ENCODE measurements around the gene GSDMA.
"Not testable (repeated sequence)": the region's sequence is repeated elsewhere in the genome, so short reads cannot be mapped to it uniquely, and the experiment has no call there.

GSDMA gene

DNA sequence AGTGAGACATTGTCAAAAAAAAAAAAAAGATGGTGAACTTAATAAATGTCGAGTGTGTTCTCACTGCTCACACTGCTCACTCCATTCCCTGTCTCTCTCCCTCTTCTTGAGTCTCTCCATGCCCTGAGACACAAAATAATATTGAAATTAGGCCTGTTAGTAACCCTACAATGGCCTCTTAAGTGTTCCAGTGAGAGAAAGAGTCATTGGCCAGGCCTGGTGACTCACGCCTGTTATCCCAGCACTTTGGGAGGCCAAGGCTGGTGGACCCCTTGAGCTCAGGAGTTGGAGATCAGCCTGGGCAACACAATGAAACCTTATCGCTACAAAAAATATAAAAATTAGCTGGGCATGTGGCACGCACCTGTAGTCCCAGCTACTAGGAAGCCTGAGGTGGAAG lies 36.3 kb downstream of the GSDMA start:
- DNase-seq = no peak

DNA sequence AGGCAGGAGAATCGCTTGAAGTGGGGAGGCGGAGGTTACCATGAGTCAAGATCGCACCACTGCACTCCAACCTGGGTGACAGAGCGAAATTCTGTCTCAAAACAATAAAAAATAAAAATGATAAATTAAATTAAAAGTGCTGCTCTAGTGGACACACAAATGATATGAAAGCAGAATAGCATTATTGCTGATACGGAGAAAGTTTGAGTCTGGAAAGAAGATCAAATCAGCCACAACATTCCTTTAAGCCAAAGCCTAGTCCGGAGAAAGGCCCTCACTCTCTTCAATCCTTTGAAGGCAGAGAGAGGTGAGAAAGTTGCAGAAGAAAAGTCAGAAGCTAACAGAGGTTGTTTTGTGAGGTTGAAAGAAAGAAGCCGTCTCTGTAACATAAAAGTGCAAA lies 37.4 kb downstream of the GSDMA start:
- DNase-seq = no peak

DNA sequence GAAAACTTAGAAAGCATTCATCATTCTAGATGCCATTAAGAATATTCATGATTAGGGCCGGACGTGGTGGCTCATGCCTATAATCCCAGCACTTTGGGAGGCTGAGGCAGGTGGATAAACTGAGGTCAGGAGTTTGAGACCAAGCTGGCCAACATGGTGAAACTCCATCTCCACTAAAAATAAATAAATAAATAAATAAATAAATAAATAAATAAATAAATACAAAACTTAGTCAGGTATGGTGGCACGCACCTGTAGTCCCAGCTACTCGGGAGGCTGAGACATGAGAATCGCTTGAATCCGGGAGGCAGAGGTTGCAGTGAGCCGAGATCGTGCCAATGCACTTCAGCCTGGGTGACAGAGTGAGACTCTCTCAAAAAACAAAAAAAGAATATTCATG lies 38.5 kb downstream of the GSDMA start:
- not testable (repeated sequence) for DNase-seq

DNA sequence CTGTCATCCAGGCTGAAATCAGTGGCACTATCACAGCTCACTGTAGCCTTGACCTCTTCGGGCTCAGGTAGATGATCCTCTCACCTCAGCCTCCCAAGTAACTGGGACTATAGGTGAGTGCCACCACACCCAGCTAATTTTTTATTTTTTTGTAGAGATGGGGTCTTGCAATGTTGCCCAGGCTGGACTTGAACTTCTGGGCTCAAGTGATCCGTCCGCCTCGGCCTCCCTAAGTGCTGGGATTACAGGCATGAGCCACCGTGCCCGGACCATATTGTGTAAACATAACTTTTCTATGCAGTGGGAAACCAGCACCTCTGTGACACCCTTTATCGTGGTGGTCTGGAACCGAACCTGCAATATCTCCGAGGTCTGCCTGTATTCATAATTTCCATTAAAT lies 41.3 kb downstream of the GSDMA start:
- DNase-seq = no peak

DNA sequence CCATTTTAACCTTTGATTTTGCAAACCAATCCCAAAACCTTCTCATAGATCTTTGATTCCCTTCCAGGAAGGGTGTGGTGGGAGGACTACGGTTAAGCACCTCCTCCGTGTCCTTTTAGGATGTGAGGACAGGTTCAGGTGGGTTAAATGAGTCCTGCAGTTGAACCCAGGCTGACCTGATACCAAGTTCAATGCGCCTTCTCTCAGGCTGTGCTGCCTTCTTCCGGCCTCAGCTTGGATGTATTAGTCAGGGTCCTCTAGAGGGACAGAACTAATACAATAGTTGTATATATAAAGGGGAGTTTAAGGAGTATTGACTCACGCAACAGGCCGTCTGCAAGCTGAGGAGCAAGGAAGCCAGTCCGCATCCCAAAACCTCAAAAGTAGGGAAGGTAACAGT lies 41.9 kb downstream of the GSDMA start:
- DNase-seq = no peak

DNA sequence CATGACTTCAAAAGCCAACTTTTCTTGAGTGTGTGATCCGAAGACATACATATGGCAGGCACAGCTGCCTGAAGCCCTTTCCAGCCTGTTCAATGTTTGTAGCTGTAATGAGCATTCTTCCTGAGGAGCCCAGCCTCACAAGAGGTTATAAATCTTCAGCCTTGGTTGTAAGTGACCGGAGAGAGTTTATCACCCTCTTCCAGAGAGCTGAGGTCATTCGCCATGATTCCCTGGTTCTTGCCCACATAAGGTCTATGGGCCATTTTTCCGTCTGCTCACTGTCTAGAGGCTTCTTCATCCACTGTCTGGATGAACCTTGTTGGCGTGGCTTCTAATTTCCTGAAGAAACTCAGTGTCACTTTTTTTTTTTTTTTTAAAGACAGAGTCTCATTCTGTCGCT lies 42.7 kb downstream of the GSDMA start:
- no peak for DNase-seq

DNA sequence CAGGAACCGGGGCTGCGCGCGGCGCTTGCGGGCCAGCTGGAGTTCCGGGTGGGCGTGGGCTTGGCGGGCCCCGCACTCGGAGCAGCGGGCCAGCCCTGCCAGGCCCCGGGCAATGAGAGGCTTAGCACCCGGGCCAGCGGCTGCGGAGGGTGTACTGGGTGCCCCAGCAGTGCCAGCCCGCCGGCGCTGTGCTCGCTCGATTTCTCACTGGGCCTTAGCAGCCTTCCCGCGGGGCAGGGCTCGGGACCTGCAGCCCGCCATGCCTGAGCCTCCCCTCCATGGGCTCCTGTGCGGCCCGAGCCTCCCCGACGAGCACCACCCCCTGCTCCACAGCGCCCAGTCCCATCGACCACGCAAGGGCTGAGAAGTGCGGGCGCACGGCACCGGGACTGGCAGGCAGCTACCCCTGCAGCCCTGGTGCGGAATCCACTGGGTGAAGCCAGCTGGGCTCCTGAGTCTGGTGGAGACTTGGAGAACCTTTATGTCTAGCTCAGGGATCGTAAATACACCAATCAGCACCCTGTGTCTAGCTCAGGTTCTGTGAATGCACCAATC lies 48.2 kb downstream of the GSDMA start:
- not testable (repeated sequence) for DNase-seq

DNA sequence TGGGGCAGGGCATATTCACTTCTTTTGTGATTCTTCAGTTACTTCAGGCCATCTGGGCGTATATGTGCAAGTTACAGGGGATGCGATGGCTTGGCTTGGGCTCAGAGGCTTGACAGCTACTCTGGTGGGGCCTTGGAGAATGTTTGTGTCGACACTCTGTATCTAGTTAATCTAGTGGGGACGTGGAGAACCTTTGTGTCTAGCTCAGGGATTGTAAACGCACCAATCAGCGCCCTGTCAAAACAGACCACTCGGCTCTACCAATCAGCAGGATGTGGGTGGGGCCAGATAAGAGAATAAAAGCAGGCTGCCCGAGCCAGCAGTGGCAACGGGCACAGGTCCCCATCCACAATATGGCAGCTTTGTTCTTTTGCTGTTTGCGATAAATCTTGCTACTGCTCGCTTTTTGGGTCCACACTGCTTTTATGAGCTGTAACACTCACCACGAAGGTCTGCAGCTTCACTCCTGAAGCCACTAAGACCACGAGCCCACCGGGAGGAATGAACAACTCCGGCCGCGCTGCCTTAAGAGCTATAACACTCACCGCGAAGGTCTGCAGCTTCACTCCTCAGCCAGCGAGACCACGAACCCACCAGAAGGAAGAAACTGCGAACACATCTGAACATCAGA lies 49.3 kb downstream of the GSDMA start:
- not testable (repeated sequence) for DNase-seq

DNA sequence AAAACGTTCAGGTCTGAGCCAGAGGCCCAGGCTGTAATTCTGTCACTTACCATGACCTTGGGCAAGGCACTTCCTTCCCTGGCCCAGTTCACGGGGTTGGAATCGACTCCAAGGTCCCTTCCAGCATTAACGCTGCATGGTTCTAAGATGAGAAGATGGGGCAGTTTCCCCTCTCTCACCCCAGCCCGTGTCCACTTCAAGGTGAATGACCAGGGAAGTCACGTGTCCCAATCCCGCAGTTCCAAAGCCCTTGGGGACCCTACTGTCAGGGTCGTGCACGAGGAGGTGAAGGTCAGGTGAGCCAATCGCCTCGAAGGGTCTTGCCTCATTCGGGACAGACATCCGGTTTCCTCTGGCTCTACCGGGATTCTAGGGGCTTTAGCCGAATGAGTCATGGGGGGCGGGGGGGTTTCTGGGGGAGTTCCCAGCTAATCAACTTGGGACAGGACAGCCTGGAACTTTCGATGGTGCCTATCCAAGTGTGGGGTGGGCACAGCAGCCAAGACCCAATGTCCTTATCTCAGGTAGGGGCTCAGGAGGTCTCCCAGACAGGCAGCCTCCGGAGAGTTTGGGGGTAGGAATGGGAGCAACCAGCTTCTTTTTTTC lies 51.7 kb downstream of the GSDMA start:
- no peak for DNase-seq

DNA sequence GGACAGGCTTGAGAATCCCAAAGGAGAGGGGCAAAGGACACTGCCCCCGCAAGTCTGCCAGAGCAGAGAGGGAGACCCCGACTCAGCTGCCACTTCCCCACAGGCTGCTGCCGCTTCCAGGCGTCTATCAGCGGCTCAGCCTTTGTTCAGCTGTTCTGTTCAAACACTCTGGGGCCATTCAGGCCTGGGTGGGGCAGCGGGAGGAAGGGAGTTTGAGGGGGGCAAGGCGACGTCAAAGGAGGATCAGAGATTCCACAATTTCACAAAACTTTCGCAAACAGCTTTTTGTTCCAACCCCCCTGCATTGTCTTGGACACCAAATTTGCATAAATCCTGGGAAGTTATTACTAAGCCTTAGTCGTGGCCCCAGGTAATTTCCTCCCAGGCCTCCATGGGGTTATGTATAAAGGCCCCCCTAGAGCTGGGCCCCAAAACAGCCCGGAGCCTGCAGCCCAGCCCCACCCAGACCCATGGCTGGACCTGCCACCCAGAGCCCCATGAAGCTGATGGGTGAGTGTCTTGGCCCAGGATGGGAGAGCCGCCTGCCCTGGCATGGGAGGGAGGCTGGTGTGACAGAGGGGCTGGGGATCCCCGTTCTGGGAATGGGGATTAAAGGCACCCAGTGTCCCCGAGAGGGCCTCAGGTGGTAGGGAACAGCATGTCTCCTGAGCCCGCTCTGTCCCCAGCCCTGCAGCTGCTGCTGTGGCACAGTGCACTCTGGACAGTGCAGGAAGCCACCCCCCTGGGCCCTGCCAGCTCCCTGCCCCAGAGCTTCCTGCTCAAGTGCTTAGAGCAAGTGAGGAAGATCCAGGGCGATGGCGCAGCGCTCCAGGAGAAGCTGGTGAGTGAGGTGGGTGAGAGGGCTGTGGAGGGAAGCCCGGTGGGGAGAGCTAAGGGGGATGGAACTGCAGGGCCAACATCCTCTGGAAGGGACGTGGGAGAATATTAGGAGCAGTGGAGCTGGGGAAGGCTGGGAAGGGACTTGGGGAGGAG lies 52.5 kb downstream of the GSDMA start, which contains the start of gene CSF3:
TSS of gene CSF3 (plus strand) at position 436 of the 993 bp plus-strand sequence. CDS start at position 471, 35 bp downstream.
- DNase-seq = no peak

DNA sequence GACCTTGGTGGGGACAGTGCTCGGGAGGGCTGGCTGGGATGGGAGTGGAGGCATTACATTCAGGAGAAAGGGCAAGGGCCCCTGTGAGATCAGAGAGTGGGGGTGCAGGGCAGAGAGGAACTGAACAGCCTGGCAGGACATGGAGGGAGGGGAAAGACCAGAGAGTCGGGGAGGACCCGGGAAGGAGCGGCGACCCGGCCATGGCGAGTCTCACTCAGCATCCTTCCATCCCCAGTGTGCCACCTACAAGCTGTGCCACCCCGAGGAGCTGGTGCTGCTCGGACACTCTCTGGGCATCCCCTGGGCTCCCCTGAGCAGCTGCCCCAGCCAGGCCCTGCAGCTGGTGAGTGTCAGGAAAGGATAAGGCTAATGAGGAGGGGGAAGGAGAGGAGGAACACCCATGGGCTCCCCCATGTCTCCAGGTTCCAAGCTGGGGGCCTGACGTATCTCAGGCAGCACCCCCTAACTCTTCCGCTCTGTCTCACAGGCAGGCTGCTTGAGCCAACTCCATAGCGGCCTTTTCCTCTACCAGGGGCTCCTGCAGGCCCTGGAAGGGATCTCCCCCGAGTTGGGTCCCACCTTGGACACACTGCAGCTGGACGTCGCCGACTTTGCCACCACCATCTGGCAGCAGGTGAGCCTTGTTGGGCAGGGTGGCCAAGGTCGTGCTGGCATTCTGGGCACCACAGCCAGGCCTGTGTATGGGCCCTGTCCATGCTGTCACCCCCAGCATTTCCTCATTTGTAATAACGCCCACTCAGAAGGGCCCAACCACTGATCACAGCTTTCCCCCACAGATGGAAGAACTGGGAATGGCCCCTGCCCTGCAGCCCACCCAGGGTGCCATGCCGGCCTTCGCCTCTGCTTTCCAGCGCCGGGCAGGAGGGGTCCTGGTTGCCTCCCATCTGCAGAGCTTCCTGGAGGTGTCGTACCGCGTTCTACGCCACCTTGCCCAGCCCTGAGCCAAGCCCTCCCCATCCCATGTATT lies 53.5 kb downstream of the GSDMA start:
- DNase-seq = no peak

DNA sequence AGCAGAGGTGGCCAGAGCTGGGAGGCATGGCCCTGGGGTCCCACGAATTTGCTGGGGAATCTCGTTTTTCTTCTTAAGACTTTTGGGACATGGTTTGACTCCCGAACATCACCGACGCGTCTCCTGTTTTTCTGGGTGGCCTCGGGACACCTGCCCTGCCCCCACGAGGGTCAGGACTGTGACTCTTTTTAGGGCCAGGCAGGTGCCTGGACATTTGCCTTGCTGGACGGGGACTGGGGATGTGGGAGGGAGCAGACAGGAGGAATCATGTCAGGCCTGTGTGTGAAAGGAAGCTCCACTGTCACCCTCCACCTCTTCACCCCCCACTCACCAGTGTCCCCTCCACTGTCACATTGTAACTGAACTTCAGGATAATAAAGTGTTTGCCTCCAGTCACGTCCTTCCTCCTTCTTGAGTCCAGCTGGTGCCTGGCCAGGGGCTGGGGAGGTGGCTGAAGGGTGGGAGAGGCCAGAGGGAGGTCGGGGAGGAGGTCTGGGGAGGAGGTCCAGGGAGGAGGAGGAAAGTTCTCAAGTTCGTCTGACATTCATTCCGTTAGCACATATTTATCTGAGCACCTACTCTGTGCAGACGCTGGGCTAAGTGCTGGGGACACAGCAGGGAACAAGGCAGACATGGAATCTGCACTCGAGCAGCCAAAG lies 54.7 kb downstream of the GSDMA start:
- DNase-seq = no peak

DNA sequence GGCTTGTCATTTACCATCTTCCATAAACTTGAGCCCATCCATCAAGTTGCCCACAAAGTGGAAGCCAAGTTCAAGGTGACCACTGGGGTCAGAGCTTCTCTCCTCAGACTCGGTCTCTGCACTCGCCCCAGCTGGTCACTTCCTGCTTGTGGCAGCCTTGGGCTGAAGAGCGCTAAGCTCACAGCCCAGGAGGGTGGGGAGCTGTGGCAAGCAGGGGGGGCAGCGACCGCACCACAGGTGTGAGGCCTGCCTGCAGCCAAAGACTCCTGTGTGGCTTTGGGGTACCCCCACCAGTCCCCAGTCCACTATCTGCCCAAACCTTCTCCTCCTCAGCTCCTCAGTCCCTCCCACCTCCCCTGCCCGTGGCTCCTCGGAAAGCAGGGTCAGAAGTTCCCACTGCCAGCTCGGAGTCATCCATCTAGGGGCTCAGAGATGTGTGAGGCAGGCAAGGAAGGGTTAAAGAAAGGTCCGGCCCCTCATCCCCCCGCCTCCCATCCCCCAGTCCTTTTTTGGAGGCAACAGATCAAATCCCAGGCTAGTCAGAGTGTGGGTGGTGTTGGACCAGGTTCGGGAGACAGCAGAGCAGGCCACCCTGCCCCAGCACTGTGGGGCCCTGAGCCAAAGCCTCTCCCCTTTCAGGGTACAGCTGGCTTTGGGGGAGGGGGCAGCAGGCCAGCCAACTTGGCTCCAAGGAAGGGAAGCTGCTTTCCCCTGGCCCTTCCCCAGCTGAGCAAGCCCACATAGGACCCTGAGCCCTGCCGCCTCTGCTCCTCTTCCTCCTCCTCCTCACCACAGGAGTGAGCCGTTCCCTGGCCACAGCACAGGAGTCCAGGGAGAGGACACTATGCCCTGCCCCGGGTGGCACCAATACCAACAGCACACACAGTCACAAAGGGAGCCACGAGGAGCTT lies 55.7 kb downstream of the GSDMA start:
- DNase-seq = peak in 1 of 2 experiments; percentile 44

DNA sequence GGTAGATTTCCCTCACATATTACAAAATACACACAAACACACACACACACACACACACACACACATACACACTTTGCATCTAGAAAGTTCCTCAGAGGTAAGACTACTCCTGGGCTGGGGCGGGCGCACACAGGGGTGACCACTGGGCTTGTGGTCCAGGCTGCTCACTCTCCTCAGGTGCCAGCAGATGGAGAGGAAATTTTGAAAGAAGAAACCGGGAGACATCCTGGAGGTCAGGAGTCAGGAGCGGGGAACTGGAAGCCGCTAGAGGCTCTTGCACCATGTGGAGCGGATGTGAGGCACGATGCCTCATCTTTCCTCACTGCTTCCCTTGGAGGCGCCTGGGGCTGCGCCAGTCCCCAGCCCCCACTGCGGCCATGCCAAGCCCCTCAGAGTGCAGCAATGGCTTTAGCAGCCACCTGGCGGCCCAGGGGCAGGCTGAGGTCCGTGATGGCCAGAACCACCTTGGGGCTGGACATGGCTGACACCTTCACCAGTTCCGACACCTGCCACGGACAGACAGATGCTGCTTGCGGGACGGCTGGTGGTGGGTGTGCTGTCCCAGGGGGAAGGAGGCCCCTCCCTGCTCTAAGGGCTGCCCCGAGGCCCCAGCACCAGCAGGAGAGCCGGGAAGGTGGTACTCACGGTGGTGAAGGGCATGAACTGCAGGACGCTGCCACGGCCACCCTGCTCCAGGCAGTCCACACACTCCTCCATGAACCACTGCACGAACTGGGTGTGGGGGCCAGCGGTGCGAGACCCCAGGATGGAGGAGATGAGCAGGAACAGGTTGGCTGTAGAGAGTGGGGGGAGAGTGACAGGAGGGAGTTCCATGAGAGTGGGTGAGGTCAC lies 56.6 kb downstream of the GSDMA start:
- no peak for DNase-seq

DNA sequence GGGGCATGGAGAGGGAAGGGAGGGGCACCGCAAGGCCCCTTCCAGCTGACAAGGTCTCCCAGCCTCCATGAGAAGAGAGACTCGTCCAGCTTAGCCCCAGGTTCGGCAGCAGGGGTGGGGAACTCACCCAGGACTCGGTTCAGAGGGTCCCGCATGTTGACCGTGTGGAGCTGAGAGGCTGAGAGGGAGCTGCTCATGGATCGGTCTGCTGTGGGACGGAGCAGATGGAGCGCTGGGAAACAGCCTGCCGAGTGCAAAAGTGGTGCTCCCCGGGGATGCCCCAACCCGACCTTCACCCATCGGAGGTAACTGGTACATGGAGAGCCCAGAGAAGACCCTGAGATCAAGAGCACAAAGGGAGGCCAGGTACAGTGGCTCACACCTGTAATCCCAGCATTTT lies 57.3 kb downstream of the GSDMA start:
- no peak for DNase-seq

DNA sequence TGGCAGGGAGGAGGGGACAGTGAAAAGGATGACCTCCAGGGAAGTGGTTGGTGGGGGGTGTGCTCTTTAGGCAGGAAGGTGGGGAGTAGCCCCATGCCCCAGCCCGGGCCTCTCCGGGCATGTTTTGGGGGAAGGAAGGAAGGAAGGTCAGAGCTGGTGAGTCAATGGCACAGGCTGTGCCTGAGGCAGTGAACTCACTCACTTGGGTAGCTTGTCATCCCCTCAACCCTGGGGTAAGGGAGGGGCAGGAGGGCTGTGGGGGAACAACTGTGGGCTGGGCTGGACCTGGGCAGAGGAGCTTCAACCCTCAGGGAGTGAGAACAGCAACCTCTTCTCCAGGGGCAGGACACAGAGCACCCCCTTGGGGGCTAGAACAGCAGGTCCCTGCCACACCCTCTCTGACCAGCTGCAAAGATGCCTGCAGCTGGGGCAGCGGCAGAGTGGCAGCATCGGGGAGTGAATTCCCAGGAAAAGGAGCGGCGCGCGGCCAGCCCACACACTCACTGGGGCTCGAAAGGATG lies 58.7 kb downstream of the GSDMA start:
- DNase-seq = no peak

DNA sequence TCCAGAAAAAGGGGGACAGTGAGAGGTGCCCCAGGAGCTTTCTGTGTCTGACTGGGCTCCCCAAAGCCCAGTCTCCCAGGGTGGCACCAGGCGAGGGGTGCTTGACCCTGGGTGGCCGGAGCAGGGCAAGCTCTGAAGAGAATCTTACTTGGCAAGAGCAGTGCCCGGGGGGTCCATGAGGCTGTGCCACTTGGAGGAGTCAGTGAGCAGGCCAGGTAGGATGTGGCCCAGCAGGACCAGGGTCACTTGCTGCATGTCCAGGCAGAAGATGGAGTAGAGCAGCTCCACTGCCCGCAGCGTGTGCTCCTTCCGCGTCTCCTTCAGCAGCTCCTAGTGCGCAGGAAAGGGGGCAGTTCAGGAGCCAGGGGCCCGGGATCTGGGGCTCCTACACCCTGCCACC lies 59.7 kb downstream of the GSDMA start:
- no peak for DNase-seq

DNA sequence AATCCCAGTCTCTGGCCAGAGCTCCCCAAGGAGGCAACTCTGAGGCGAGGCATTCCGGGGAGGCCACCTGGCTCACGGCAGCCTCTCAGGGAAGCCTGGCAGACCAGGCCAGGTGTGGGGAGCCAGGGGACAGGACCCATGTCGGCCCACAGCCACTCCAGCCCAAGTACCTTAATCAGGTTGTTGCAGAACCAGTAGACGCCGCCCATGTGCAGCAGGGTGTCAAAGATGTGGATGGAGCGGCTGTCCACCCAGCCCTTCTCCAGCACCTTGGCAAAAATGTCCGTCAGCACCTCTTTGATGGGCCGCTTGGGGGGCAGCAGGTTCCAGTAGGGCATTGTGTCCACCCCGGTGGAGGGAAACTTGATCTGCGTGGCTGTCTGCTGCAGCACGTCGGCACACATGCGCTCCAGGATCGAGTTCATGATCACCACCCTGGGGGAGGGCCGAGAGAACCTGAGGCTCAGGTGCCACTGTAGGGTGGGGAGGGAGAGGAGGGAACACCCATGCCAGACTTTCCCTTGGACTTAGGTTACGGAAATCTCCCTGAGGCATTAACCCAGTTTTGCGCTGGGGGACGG lies 60.2 kb downstream of the GSDMA start:
- no peak for DNase-seq

Data from NCI-H446 (cell line).